ENCODE data around the gene GSDME.

GSDME gene

DNA sequence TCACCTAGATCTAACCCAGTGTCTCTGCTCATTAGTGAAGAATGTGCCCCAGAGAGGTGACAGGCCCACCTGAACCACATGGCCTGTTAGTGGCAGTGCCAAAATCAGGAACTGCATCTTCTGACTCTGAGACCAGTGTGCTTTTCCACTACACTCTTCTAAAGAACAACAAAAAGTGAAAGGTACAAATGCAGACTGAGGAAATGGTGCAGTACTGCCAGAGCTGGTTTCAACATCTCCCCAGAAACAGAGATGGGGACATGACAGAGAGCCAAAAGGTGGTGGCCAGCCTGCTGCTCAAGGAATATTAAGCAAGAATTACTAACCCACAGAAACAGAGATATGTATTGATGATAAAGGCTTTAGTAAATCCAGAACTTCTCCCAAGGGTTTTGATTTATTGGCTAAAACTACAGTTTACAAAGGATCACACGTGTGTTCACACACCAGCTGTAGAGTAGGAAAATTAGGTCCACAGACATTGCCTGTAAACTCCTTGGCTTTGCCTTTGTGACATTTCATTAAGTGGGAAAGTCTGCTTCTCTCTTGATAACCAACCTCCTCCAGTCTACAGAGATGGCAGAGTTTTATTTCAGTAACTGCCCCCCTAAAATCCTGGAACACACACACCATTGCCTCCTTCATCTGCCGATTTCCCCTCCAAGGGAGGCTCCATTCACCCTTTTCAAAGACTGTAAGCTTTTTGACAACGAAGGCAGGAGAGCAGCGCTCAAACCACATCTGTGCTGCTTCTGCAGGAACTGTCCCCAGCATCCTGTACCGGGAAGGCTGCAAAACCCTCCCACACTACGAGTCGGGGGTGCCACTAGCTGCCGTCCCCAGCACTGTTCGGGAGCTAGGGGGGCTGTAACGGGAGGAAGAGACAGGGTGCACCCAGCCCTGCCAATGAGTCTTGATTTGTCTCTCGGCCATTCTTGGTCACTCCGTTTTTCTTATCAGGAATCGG lies 29.8 kb downstream of the GSDME start:
- H3K27me3 Mint-ChIP-seq: peaks cover 34% of the 10 kb centered on the region
- H3K27ac Mint-ChIP-seq: no peak overlapping the region
- peaks cover 30% of the 10 kb centered on the region for H3K4me1 Mint-ChIP-seq (ENCODE audit: low read depth)
- no peaks in the 10 kb centered on the region for H3K9me3 Mint-ChIP-seq
- H3K4me3 Mint-ChIP-seq: no peak overlapping the region
- no peaks in the 10 kb centered on the region for H3K36me3 Mint-ChIP-seq (ENCODE audit: low read depth)
- DNase-seq: no peak

- no peak overlapping the region for H3K4me3 Mint-ChIP-seq
- no peak for DNase-seq
- H3K27ac Mint-ChIP-seq: no peak overlapping the region
- H3K4me1 Mint-ChIP-seq (ENCODE audit: low read depth): peaks cover 30% of the 10 kb centered on the region
- peaks cover 28% of the 10 kb centered on the region for H3K27me3 Mint-ChIP-seq
- H3K36me3 Mint-ChIP-seq (ENCODE audit: low read depth): no peaks in the 10 kb centered on the region
- no peaks in the 10 kb centered on the region for H3K9me3 Mint-ChIP-seq
Observed at GRCh38 chr7:24725554-24726241, 31.6 kb downstream of the GSDME start.

GRCh38 chr7:24724451-24725190 lies 32.6 kb downstream of the GSDME start:
- DNase-seq: no peak
- Mint-ChIP-seq H3K27me3 (peaks cover 25% of the 10 kb centered on the region), H3K4me1 (ENCODE audit: low read depth) (peaks cover 26% of the 10 kb centered on the region), H3K36me3 (ENCODE audit: low read depth) (no peaks in the 10 kb centered on the region), H3K27ac (no peak overlapping the region), H3K4me3 (no peak overlapping the region), H3K9me3 (no peaks in the 10 kb centered on the region)

DNA sequence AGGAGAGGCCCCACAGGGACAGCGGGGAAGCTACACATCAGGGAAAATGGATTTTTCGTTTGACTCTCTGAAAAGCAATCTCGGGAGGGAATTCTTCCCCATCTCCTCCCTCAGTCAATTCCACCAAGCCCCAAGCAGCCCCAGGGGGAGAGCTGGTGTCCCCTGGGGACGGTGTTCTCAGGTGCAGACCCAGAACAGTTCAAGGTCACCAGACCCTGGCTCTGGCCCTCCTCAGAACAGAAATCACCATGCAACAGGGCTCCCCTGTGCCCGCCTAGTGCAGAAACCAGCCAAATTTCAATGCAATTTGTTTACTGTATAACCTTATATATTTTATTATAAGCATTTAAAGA lies 34.1 kb downstream of the GSDME start:
- no peaks in the 10 kb centered on the region for H3K36me3 Mint-ChIP-seq (ENCODE audit: low read depth)
- no peak overlapping the region for H3K4me3 Mint-ChIP-seq
- H3K4me1 Mint-ChIP-seq (ENCODE audit: low read depth): peaks cover 12% of the 10 kb centered on the region
- H3K27ac Mint-ChIP-seq: no peak overlapping the region
- DNase-seq: no peak
- no peaks in the 10 kb centered on the region for H3K9me3 Mint-ChIP-seq
- peaks cover 21% of the 10 kb centered on the region for H3K27me3 Mint-ChIP-seq

GRCh38 chr7:24722386-24723177 lies 34.7 kb downstream of the GSDME start:
- Mint-ChIP-seq H3K36me3 (ENCODE audit: low read depth) (no peaks in the 10 kb centered on the region), H3K4me3 (no peak overlapping the region), H3K4me1 (ENCODE audit: low read depth) (peaks cover 7% of the 10 kb centered on the region), H3K9me3 (no peaks in the 10 kb centered on the region), H3K27me3 (peaks cover 19% of the 10 kb centered on the region), H3K27ac (no peak overlapping the region)
- DNase-seq: no peak

DNA sequence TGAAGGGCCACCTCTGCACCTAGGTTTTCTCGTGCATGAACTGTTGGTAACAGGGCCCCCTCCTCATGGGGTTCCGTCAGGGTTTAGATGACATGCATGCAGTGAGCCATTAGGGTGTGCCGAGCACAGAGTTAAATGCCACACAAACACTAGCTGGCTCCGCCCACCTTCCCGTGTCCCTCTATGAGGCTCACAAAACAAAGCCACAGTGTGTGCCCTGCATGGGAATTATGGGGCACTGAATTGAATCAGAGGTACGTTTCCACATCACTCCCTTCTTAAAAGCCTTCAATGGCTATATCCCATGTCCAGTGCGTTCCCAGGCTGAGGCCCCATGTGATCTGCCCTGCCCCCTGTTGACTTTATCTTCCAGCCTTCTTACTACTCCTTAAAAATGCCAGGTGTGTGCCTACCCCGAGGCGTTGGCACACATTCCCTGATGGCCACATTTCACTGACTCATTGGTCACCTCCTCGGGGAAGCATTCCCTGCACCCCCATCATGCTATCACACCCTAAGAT lies 35.7 kb downstream of the GSDME start:
- DNase-seq: no peak
- no peak overlapping the region for H3K27ac Mint-ChIP-seq

GRCh38 chr7:24720283-24720682 lies 37.0 kb downstream of the GSDME start:
- DNase-seq: no peak
- H3K4me1 Mint-ChIP-seq (ENCODE audit: low read depth): peaks cover 8% of the 10 kb centered on the region
- peaks cover 33% of the 10 kb centered on the region for H3K27me3 Mint-ChIP-seq
- H3K4me3 Mint-ChIP-seq: no peak overlapping the region
- H3K36me3 Mint-ChIP-seq (ENCODE audit: low read depth): no peaks in the 10 kb centered on the region
- no peaks in the 10 kb centered on the region for H3K9me3 Mint-ChIP-seq
- no peak overlapping the region for H3K27ac Mint-ChIP-seq

More for the DNA sequence above, 35.7 kb downstream of the GSDME start:
- Mint-ChIP-seq H3K27me3 (peaks cover 22% of the 10 kb centered on the region), H3K36me3 (ENCODE audit: low read depth) (no peaks in the 10 kb centered on the region), H3K4me1 (ENCODE audit: low read depth) (no peaks in the 10 kb centered on the region), H3K4me3 (no peak overlapping the region), H3K9me3 (no peaks in the 10 kb centered on the region)

DNA sequence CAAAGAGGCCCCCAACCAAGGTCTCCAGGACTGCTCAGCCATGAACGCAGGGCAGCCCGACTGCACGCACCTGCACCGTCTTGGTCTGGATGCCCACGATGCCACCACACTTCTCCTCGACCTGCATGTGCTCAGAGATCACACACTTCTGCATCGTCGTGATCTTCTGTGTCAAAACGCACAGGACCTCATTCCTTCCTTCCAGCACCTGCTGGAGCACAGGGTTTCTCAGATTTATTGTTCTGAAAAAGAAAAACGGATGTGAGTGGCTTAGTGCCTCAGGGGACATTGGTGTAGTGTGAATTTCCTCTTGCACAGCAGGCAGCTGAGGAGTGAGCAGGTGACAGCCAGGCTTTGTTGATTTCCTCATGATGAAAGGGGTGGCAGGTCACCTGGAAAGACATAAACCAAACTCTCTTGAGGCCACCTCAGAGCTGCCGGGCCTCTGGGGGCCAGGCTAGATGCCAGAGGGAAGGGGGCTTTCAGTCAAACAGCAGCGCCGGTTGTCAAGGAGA lies 38.2 kb downstream of the GSDME start:
- H3K27ac Mint-ChIP-seq: no peak overlapping the region
- no peaks in the 10 kb centered on the region for H3K9me3 Mint-ChIP-seq
- no peak for DNase-seq
- no peaks in the 10 kb centered on the region for H3K36me3 Mint-ChIP-seq (ENCODE audit: low read depth)
- peaks cover 36% of the 10 kb centered on the region for H3K27me3 Mint-ChIP-seq
- H3K4me3 Mint-ChIP-seq: no peak overlapping the region
- H3K4me1 Mint-ChIP-seq (ENCODE audit: low read depth): peaks cover 8% of the 10 kb centered on the region

DNA sequence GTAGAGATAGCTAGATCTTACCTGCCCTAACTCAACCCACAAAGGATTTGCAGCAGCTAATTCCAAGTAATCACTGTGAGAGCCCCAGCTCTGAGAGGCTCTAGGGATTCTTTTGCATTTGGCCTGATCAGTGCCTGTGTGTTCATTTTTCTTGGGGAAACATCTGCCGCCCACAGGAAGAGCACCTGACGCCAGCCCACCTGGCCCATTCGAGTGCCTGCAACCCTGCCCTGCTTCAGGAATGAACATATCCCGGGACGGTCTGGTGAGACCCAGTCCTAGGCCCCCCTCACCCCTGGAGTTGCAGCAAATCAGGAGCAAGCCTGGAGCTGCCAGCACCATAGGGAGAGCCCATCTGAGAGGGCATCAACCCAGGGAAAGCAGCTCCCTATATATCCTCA lies 38.8 kb downstream of the GSDME start:
- Mint-ChIP-seq H3K27me3 (peaks cover 39% of the 10 kb centered on the region), H3K27ac (no peak overlapping the region), H3K4me3 (no peak overlapping the region)

DNA sequence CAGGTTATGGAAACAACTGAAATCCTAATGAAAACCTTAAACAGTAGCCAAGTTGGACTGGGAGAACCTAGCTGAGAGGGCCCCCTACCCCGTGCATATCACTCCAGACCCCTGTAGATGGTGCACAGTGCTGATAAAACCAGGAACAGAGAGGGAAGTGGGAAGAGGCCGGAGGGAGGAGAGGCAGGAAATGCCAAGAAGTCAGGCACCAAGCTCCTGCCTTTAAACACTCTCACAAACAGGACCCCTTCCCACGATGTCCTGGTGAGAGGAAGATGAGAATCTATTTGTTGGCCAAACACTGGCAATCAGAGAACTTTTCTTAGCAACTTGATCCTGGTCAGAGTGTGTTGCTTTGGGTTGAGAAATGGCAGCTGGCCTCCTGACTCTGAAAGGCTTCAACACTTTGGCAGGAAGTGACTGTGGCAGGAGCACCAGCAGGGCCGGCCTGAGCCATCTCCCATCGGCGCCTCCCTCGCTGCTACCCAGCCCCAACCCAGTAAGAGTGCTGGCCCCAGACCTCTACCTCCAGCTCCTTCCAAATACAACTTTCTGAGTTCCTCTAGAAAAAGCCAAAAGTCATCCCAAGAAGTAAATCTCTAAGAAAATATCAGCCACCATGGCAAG lies 39.5 kb downstream of the GSDME start:
- H3K9me3 Mint-ChIP-seq: no peaks in the 10 kb centered on the region

More for the DNA sequence above, 38.8 kb downstream of the GSDME start:
- no peak for DNase-seq
- Mint-ChIP-seq H3K9me3 (no peaks in the 10 kb centered on the region), H3K36me3 (ENCODE audit: low read depth) (no peaks in the 10 kb centered on the region), H3K4me1 (ENCODE audit: low read depth) (peaks cover 8% of the 10 kb centered on the region)

DNA sequence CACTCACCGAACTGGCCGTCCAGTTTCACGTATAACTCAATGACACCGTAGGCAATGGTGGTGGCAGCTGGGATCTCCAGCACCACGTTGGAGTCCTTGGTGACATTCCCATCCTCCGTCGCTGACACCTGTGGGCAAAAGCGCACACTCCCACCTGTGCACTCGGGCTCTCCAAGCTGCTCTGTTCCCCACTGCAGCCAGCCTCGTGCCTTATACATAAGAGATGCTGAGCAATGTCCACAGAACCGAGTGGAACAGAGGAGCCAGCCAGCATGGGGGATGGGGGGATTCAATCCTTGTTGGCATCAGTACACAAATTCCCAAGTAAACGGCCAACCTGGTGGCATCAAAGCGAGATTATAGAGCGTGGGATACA lies 40.0 kb downstream of the GSDME start:
- peaks cover 8% of the 10 kb centered on the region for H3K4me1 Mint-ChIP-seq (ENCODE audit: low read depth)
- no peak for DNase-seq
- no peak overlapping the region for H3K27ac Mint-ChIP-seq
- H3K27me3 Mint-ChIP-seq: peaks cover 45% of the 10 kb centered on the region
- H3K4me3 Mint-ChIP-seq: no peak overlapping the region
- no peaks in the 10 kb centered on the region for H3K36me3 Mint-ChIP-seq (ENCODE audit: low read depth)
- no peaks in the 10 kb centered on the region for H3K9me3 Mint-ChIP-seq

More for the DNA sequence above, 39.5 kb downstream of the GSDME start:
- Mint-ChIP-seq H3K4me1 (ENCODE audit: low read depth) (peaks cover 8% of the 10 kb centered on the region), H3K27me3 (peaks cover 41% of the 10 kb centered on the region), H3K4me3 (no peak overlapping the region), H3K27ac (no peak overlapping the region), H3K36me3 (ENCODE audit: low read depth) (no peaks in the 10 kb centered on the region)
- no peak for DNase-seq

DNA sequence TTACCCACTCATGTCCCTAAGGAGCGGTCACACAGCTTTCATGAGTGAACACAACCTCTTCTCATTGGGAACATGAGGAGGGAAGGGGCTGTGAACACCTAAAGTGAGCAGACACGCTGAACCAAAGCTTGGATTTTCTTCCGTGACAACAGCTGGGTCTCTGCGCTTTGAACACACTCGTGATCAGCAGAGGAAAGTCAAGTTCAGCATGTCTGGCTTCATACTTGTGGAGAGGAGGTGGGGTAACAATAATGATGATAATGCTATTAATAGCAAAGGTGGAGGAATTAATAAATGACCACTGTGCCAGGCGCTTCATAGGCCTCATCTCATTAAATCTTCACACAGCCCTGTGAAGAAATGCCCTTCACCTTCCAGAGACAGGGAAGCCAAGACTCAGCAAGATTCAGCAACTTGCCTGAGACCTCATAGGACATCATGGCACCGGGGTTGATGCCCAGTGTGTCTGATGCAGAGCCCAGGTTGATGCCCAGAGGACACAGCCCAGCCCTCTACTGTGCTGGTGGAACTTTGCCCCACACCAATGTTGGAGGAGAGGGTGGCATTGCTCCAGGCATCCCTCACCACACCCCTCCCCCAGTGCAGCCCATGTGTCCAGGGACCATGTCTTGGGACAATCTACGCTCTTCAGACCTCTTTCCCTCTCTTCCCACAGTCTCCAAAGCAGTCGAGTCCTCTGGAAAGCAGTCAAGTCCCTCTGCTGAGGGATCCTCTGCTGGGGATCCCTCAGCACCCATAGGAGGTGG lies 40.6 kb downstream of the GSDME start:
- Mint-ChIP-seq H3K9me3 (no peaks in the 10 kb centered on the region), H3K27ac (no peak overlapping the region), H3K27me3 (peaks cover 48% of the 10 kb centered on the region), H3K4me1 (ENCODE audit: low read depth) (peaks cover 8% of the 10 kb centered on the region), H3K36me3 (ENCODE audit: low read depth) (no peaks in the 10 kb centered on the region), H3K4me3 (no peak overlapping the region)
- DNase-seq: no peak
